HCT116 (cell line): ENCODE results near the gene SCD5. TPM values are rescaled to one million over a fixed set of nuclear protein-coding genes. Genes with fewer than 3 reads are reported as not detected.

ENCODE experiments used
- ATAC-seq: fragments of 200-7000 bp; cut with Tn5 transposase; 2 replicates; pipeline ENCODE4 v1.9.1; 2020; ENCODE audit warnings: mild to moderate bottlenecking, moderate library complexity
- BruUV-seq: library from RNA; stranded (reverse); fragments of 400-500 nt; replicated peaks from 2 replicates; lab custom pipeline; 2021; lab: Mats Ljungman, UMichigan
- CTCF ChIA-PET: fragments of 300-600 bp; sonication (Branson Sonifier 250); formaldehyde crosslinking; loops from one replicate; lab custom pipeline; 2021; ENCODE audit warnings: antibody characterized with exemption; lab: Charles Lee
- POLR2A ChIA-PET: fragments of 300-600, 350-600 bp; sonication (Branson Sonifier 250); formaldehyde crosslinking; loops from one replicate; lab custom pipeline; 2021; ENCODE audit warnings: antibody characterized with exemption; lab: Charles Lee
- RAD21 ChIA-PET, 2 experiments: fragments of 300-600 bp; sonication (Branson Sonifier 250); formaldehyde crosslinking; loops; one replicate each; lab custom pipeline; 2023; ENCODE audit warnings: low total read pairs in 2 of 2; ENCODE audit not compliant: uncharacterized antibody in 2 of 2, unreplicated experiment in 2 of 2, low non-redundant PET in 1 of 2; lab: Charles Lee
- DNase-seq: peaks from one replicate; pipeline ENCODE4 v3.0.0-alpha.2; 2010; ENCODE audit warnings: low read depth, low spot score
- H2AFZ ChIP-seq: fragments of 200-600 bp; shearing (Covaris generic), sonication (generic); 2 replicates; pipeline ENCODE4 v1.6.1; 2017; ENCODE audit warnings: low read depth, mixed run types, mixed read lengths, antibody characterized with exemption, low read length; ENCODE audit not compliant: poor library complexity, severe bottlenecking
- H3K27ac ChIP-seq: 2 replicates; pipeline ENCODE4 v1.5.1; 2012; ENCODE audit warnings: low read depth, low read length
- H3K27me3 ChIP-seq: fragments of 200-600 bp; sonication (generic); 2 replicates; pipeline ENCODE4 v1.6.1; 2016; ENCODE audit warnings: mixed run types, low read length, mixed read lengths; ENCODE audit not compliant: insufficient read depth
- H3K36me3 ChIP-seq, 2 experiments: fragments of 200-500 bp in 1 of 2; fragments of 200-600 bp in 1 of 2; sonication (Bioruptor generic) in 1 of 2; sonication (generic) in 1 of 2; 2 replicates each; pipeline versions ENCODE4 v1.5.1 to v1.6.1; 2014 to 2016; ENCODE audit warnings: low read length in 2 of 2, inconsistent platforms in 1 of 2, mixed read lengths in 1 of 2, mixed run types in 1 of 2; ENCODE audit not compliant: insufficient read depth in 2 of 2, control insufficient read depth in 1 of 2
- H3K4me1 ChIP-seq, 2 experiments: fragments of 200-600 bp in 1 of 2; sonication (generic) in 1 of 2; 2 replicates each; pipeline versions ENCODE4 v1.5.1 to v1.6.1; 2012 to 2017; ENCODE audit warnings: low read length in 2 of 2, inconsistent platforms in 1 of 2, mild to moderate bottlenecking in 1 of 2, mixed read lengths in 1 of 2, mixed run types in 1 of 2, moderate library complexity in 1 of 2; ENCODE audit not compliant: insufficient read depth in 2 of 2, control insufficient read depth in 1 of 2
- H3K4me2 ChIP-seq: fragments of 200-600 bp; sonication (generic); 2 replicates; pipeline ENCODE4 v1.6.1; 2017; ENCODE audit warnings: mixed run types, low read length, mixed read lengths
- H3K4me3 ChIP-seq, 2 experiments: fragments of 200-600 bp in 1 of 2; sonication (generic) in 1 of 2; replicated peaks in 1 of 2; 2 replicates each; pipeline ENCODE4 v1.5.1; 2011 to 2016; ENCODE audit warnings: low read length in 2 of 2, control low read depth in 1 of 2, low read depth in 1 of 2, mild to moderate bottlenecking in 1 of 2, mixed read lengths in 1 of 2, mixed run types in 1 of 2
- H3K79me2 ChIP-seq: fragments of 200-600 bp; sonication (generic); 2 replicates; pipeline ENCODE4 v1.6.1; 2017; ENCODE audit warnings: mild to moderate bottlenecking, mixed run types, low read length, moderate library complexity, mixed read lengths; ENCODE audit not compliant: insufficient read depth
- H3K9ac ChIP-seq: fragments of 200-600 bp; sonication (generic); 2 replicates; pipeline ENCODE4 v1.6.1; 2016; ENCODE audit warnings: low read length, mixed read lengths
- H3K9me2 ChIP-seq: fragments of 200-600 bp; sonication (generic), shearing (Covaris generic); 2 replicates; pipeline ENCODE4 v1.6.1; 2017; ENCODE audit warnings: mixed run types, mild to moderate bottlenecking, moderate library complexity; ENCODE audit not compliant: insufficient read depth
- H3K9me3 ChIP-seq, 2 experiments: fragments of 200-500 bp in 1 of 2; fragments of 200-600 bp in 1 of 2; sonication (Bioruptor generic) in 1 of 2; sonication (generic) in 1 of 2; 2 replicates each; pipeline ENCODE4 v1.6.1; 2014 to 2017; ENCODE audit warnings: low read length in 2 of 2, mixed read lengths in 2 of 2, inconsistent platforms in 1 of 2, low read depth in 1 of 2, mild to moderate bottlenecking in 1 of 2, mixed run types in 1 of 2, moderate library complexity in 1 of 2; ENCODE audit not compliant: control insufficient read depth in 1 of 2, insufficient read depth in 1 of 2
- H4K20me1 ChIP-seq: fragments of 200-600 bp; sonication (generic), shearing (Covaris generic); 2 replicates; pipeline ENCODE4 v1.6.1; 2017; ENCODE audit warnings: mixed run types, mild to moderate bottlenecking, moderate library complexity; ENCODE audit not compliant: insufficient read depth
- ATF3 ChIP-seq: IDR thresholded peaks from 2 replicates; pipeline ENCODE4 v1.6.1; 2012
- CBX3 ChIP-seq: IDR thresholded peaks from 2 replicates; pipeline ENCODE4 v1.6.1; 2012; ENCODE audit warnings: low read depth
- CTCF ChIP-seq, 3 experiments: fragments of 200-600 bp in 1 of 3; sonication (generic) in 1 of 3; IDR thresholded peaks in 2 of 3; conservative IDR thresholded peaks in 1 of 3; 2 replicates each; pipeline ENCODE4 v1.5.1; 2012 to 2017; ENCODE audit warnings: low read depth in 2 of 3, low read length in 2 of 3, antibody characterized with exemption in 1 of 3, borderline replicate concordance in 1 of 3, control low read depth in 1 of 3, mild to moderate bottlenecking in 1 of 3, mixed read lengths in 1 of 3, mixed run types in 1 of 3, moderate library complexity in 1 of 3; ENCODE audit not compliant: insufficient read depth in 1 of 3
- EZH2 ChIP-seq: fragments of 200-600 bp; sonication (generic); IDR thresholded peaks from 2 replicates; pipeline ENCODE4 v1.6.1; 2017; ENCODE audit warnings: antibody characterized with exemption, mixed run types
- JUND ChIP-seq: IDR thresholded peaks from 2 replicates; pipeline ENCODE4 v1.6.1; 2012
- MAX ChIP-seq: IDR thresholded peaks from 2 replicates; pipeline ENCODE4 v1.6.1; 2012
- POLR2A ChIP-seq: IDR thresholded peaks from 2 replicates; pipeline ENCODE4 v1.7.0; 2011; ENCODE audit warnings: borderline replicate concordance; ENCODE audit not compliant: insufficient read depth, insufficient read length; ENCODE audit errors: extremely low read depth
- RAD21 ChIP-seq: IDR thresholded peaks from 2 replicates; pipeline ENCODE4 v1.6.1; 2012; ENCODE audit warnings: low read depth, mild to moderate bottlenecking
- REST ChIP-seq: IDR thresholded peaks from 2 replicates; pipeline ENCODE4 v1.6.1; 2012; ENCODE audit warnings: low read depth
- SIN3A ChIP-seq: IDR thresholded peaks from 2 replicates; pipeline ENCODE4 v1.6.1; 2012; ENCODE audit warnings: low read depth
- TCF7L2 ChIP-seq: IDR thresholded peaks from 2 replicates; pipeline ENCODE4 v1.7.0; 2011; ENCODE audit warnings: borderline replicate concordance, inconsistent platforms; ENCODE audit not compliant: insufficient read depth, insufficient read length; ENCODE audit errors: extremely low read depth
- ZBTB33 ChIP-seq: IDR thresholded peaks from 2 replicates; pipeline ENCODE4 v1.6.1; 2011; ENCODE audit warnings: mild to moderate bottlenecking, low read length, moderate library complexity; ENCODE audit not compliant: insufficient replicate concordance; ENCODE audit errors: extremely low read depth
- ZFX ChIP-seq: fragments of 450-650 bp; IDR thresholded peaks from 2 replicates; pipeline ENCODE4 v1.6.1; 2017
- intact Hi-C: fragments of 100-400 bp; cut with micrococcal nuclease; formaldehyde crosslinking; loops from 2 replicates; pipeline ENCODE4 v1.10.0; 2022
- total RNA-seq: library from RNA; stranded (reverse); gene quantifications from one replicate; pipeline ENCODE4 v1.2.1, GENCODE V29; 2021; ENCODE audit not compliant: unreplicated experiment

Gene SCD5
- total RNA-seq, 1 experiment from 2014 or later, result 21.7 TPM

GRCh38 chr4:82820689-82821088, 22.1 kb upstream of the SCD5 start:
- CTCF ChIA-PET, result interaction anchor here (0.7 kb wide), 1 partner anchor 96 kb away, joined by 4 read pairs; no protein-coding TSS in a partner anchor
- no TSS peak for BruUV-seq

More at GRCh38 chr4:82820689-82821088, 22.1 kb upstream of the SCD5 start:
- H3K4me1 ChIP-seq, result no peaks in the 10 kb centered on the region
- POLR2A ChIA-PET, result no interaction called here
- no peak for DNase-seq
- no peaks in the 10 kb centered on the region for H3K9me2 ChIP-seq
- H3K9me3 ChIP-seq, result no peaks in the 10 kb centered on the region
- no peak overlapping the region for H2AFZ ChIP-seq
- intact Hi-C loops, result no loop called here
- H3K4me3 ChIP-seq, result no peak overlapping the region
- H3K4me2 ChIP-seq, result no peak overlapping the region
- H3K9ac ChIP-seq, result no peak overlapping the region
- no peaks in the 10 kb centered on the region for H3K27me3 ChIP-seq
- RAD21 ChIA-PET, result no interaction called here
- no peak for TF ChIP-seq TCF7L2
- TF ChIP-seq CBX3, result no peak
- TF ChIP-seq ATF3, result no peak
- TF ChIP-seq SIN3A, result no peak
- no peak for TF ChIP-seq JUND
- no peak for TF ChIP-seq ZFX
- TF ChIP-seq REST, result no peak
- no peak for TF ChIP-seq ZBTB33
- TF ChIP-seq MAX, result no peak
- TF ChIP-seq RAD21, result no peak
- no peak for TF ChIP-seq EZH2
- TF ChIP-seq CTCF (IDR thresholded peaks at IDR 0.05 in 2 of 3, conservative IDR thresholded peaks at IDR 0.05 in 1 of 3; ENCODE audit: borderline replicate concordance in 1 of 3, insufficient read depth in 1 of 3, low read depth in 2 of 3, low read length in 2 of 3), result no peak
- TF ChIP-seq POLR2A, result no peak
- TF ChIP-seq, all 23 proteins: peak for 0
- Histone ChIP-seq H3K27ac (no peak overlapping the region), H3K79me2 (no peaks in the 10 kb centered on the region), H3K36me3 (peaks cover 51 to 57% of the 10 kb centered on the region in 2 experiments), H4K20me1 (no peaks in the 10 kb centered on the region)
- no peak for ATAC-seq
